ENCODE measurements around the gene RERG. TPM values are rescaled to one million over a fixed set of nuclear protein-coding genes. Genes with fewer than 3 reads are reported as not detected.

RERG gene
- total RNA-seq, 2 experiments from 2014 or later = not detected

GRCh38 chr12:15196678-15197505 lies 24.3 kb downstream of the RERG start:
- Histone ChIP-seq H3K9me2 (ENCODE audit: insufficient read depth, low read length) (no peaks in the 10 kb centered on the region), H3K79me2 (ENCODE audit: insufficient read depth, low read depth, low read length) (no peaks in the 10 kb centered on the region), H3K9me3 (ENCODE audit: low read length) (no peaks in the 10 kb centered on the region), H3K27ac (ENCODE audit: low read depth, low read length, poor library complexity, severe bottlenecking) (no peak overlapping the region), H3K4me2 (ENCODE audit: low read length) (no peak overlapping the region), H4K20me1 (ENCODE audit: insufficient read depth, low read length) (no peaks in the 10 kb centered on the region), H3K4me3 (ENCODE audit: low read depth, low read length, poor library complexity, severe bottlenecking) (no peak overlapping the region), H3K4me1 (ENCODE audit: insufficient read depth, low read length, poor library complexity, severe bottlenecking) (no peaks in the 10 kb centered on the region), H3K36me3 (ENCODE audit: insufficient read depth, low read length) (no peaks in the 10 kb centered on the region), H2AFZ (ENCODE audit: low read length) (no peak overlapping the region)
- intact Hi-C loops (cut with micrococcal nuclease; ENCODE audit: unreplicated experiment) = no loop called here
- ChIA-PET POLR2A (interaction anchor here (0.6 to 0.7 kb wide), 2 partner anchors 7 to 25 kb away, joined by 3 read pairs; no protein-coding TSS in a partner anchor), CTCF (ENCODE audit: unreplicated experiment) (no interaction called here)
- BruUV-seq (replicated peaks) = no TSS peak
- TF ChIP-seq, protein P1, sequence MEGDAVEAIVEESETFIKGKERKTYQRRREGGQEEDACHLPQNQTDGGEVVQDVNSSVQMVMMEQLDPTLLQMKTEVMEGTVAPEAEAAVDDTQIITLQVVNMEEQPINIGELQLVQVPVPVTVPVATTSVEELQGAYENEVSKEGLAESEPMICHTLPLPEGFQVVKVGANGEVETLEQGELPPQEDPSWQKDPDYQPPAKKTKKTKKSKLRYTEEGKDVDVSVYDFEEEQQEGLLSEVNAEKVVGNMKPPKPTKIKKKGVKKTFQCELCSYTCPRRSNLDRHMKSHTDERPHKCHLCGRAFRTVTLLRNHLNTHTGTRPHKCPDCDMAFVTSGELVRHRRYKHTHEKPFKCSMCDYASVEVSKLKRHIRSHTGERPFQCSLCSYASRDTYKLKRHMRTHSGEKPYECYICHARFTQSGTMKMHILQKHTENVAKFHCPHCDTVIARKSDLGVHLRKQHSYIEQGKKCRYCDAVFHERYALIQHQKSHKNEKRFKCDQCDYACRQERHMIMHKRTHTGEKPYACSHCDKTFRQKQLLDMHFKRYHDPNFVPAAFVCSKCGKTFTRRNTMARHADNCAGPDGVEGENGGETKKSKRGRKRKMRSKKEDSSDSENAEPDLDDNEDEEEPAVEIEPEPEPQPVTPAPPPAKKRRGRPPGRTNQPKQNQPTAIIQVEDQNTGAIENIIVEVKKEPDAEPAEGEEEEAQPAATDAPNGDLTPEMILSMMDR (conservative IDR thresholded peaks at IDR 0.05; ENCODE audit: low read length) = no peak
- TF ChIP-seq EZH2phosphoT487 (IDR thresholded peaks at IDR 0.05; ENCODE audit: borderline replicate concordance, low read depth, low read length) = no peak
- no peak for DNase-seq (ENCODE audit: low spot score)

GRCh38 chr12:15196221-15196620 lies 25.0 kb downstream of the RERG start:
- Histone ChIP-seq H4K20me1 (ENCODE audit: insufficient read depth, low read length) (no peaks in the 10 kb centered on the region), H3K79me2 (ENCODE audit: insufficient read depth, low read depth, low read length) (no peaks in the 10 kb centered on the region), H3K9me3 (ENCODE audit: low read length) (no peaks in the 10 kb centered on the region), H3K36me3 (ENCODE audit: insufficient read depth, low read length) (no peaks in the 10 kb centered on the region), H3K9me2 (ENCODE audit: insufficient read depth, low read length) (no peaks in the 10 kb centered on the region), H3K4me1 (ENCODE audit: insufficient read depth, low read length, poor library complexity, severe bottlenecking) (no peaks in the 10 kb centered on the region), H3K4me3 (ENCODE audit: low read depth, low read length, poor library complexity, severe bottlenecking) (no peak overlapping the region), H3K4me2 (ENCODE audit: low read length) (no peak overlapping the region), H3K27ac (ENCODE audit: low read depth, low read length, poor library complexity, severe bottlenecking) (no peak overlapping the region), H2AFZ (ENCODE audit: low read length) (no peak overlapping the region)
- DNase-seq (ENCODE audit: low spot score) = no peak
- ChIA-PET CTCF (ENCODE audit: unreplicated experiment) (no interaction called here), POLR2A (interaction anchor here (0.6 to 0.7 kb wide), 2 partner anchors 13 to 24 kb away, joined by 3 read pairs; no protein-coding TSS in a partner anchor)
- intact Hi-C loops (cut with micrococcal nuclease; ENCODE audit: unreplicated experiment) = no loop called here
- BruUV-seq (replicated peaks) = no TSS peak
- TF ChIP-seq EZH2phosphoT487 (IDR thresholded peaks at IDR 0.05; ENCODE audit: borderline replicate concordance, low read depth, low read length) = no peak
- TF ChIP-seq, protein P1 (conservative IDR thresholded peaks at IDR 0.05; ENCODE audit: low read length) = no peak

All from OCI-LY7 (cell line).